ENCODE results near the gene FOXI3.

DNA sequence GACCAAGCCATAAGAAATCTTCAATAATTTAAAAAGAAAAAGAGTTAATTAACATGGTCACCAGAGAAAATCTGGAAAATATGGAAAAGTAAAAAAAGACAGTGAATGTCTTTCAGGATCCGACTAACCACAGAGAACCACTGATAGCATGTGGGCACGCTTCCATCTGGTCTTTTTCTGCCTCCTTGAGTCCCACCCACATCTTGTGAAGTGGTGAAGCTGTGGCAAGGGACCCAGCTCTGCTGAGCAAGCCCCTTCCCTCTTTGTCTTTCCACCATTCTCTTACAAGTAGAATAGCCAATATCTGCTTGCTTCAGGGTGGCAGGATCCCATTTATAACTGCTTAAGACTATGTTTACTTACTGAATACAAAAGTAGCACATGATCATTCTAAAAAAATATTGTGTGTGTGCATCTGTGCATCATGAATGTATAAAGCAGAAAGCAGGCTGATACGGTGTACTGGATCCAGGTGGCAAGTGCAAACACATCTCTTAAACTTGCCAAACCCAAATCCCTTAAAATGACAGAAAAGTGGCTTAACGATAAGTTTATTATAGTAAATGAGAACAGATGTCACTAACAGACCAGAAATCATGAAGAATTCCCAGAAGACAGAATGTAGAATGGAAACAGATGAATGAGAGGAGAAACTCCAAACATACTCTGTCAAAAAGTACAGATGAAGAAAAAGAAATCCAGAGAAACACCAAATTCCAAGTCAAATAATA lies 52.3 kb downstream of the FOXI3 start:
- TF ChIP-seq, protein P1, sequence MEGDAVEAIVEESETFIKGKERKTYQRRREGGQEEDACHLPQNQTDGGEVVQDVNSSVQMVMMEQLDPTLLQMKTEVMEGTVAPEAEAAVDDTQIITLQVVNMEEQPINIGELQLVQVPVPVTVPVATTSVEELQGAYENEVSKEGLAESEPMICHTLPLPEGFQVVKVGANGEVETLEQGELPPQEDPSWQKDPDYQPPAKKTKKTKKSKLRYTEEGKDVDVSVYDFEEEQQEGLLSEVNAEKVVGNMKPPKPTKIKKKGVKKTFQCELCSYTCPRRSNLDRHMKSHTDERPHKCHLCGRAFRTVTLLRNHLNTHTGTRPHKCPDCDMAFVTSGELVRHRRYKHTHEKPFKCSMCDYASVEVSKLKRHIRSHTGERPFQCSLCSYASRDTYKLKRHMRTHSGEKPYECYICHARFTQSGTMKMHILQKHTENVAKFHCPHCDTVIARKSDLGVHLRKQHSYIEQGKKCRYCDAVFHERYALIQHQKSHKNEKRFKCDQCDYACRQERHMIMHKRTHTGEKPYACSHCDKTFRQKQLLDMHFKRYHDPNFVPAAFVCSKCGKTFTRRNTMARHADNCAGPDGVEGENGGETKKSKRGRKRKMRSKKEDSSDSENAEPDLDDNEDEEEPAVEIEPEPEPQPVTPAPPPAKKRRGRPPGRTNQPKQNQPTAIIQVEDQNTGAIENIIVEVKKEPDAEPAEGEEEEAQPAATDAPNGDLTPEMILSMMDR (IDR thresholded peaks at IDR 0.05) = no peak
- TF ChIP-seq POLR2A (IDR thresholded peaks at IDR 0.05) = no peak

Measured in heart left ventricle (tissue), 13 donors.